ENCODE results near the gene SLC38A5.
A peak's percentile ranks its signal among the peaks of the same experiment; 100 is the strongest.

The SLC38A5 gene

GRCh38 chrX:48492293-48492910 lies 22.3 kb upstream of the SLC38A5 start:
- DNase-seq (ENCODE audit: insufficient read length, low spot score) (no peak), FAIRE-seq (no peak)

GRCh38 chrX:48491809-48492208 lies 21.7 kb upstream of the SLC38A5 start:
- FAIRE-seq: no peak

GRCh38 chrX:48490661-48491060 lies 20.6 kb upstream of the SLC38A5 start:
- DNase-seq (ENCODE audit: insufficient read length, low spot score): no peak
- no peak for FAIRE-seq

More at GRCh38 chrX:48491809-48492208, 21.7 kb upstream of the SLC38A5 start:
- no peak for DNase-seq (ENCODE audit: insufficient read length, low spot score)

GRCh38 chrX:48489892-48490291 lies 19.8 kb upstream of the SLC38A5 start:
- FAIRE-seq: no peak
- DNase-seq (ENCODE audit: insufficient read length, low spot score): no peak

- no peak for FAIRE-seq
Observed at GRCh38 chrX:48489296-48489695, 19.2 kb upstream of the SLC38A5 start.

GRCh38 chrX:48488034-48488433 lies 18.0 kb upstream of the SLC38A5 start:
- DNase-seq (ENCODE audit: insufficient read length, low spot score): no peak
- FAIRE-seq: no peak

More at GRCh38 chrX:48489296-48489695, 19.2 kb upstream of the SLC38A5 start:
- no peak for DNase-seq (ENCODE audit: insufficient read length, low spot score)

GRCh38 chrX:48487362-48487798 lies 17.3 kb upstream of the SLC38A5 start:
- FAIRE-seq: no peak
- no peak for DNase-seq (ENCODE audit: insufficient read length, low spot score)

GRCh38 chrX:48482526-48482925 lies 12.5 kb upstream of the SLC38A5 start:
- DNase-seq (ENCODE audit: insufficient read length, low spot score) (no peak), FAIRE-seq (no peak)

GRCh38 chrX:48480583-48480982 lies 10.5 kb upstream of the SLC38A5 start:
- DNase-seq (ENCODE audit: insufficient read length, low spot score): no peak
- FAIRE-seq: no peak

GRCh38 chrX:48480142-48480541 lies 10.1 kb upstream of the SLC38A5 start:
- DNase-seq (ENCODE audit: insufficient read length, low spot score) (no peak), FAIRE-seq (no peak)

- FAIRE-seq (no peak), DNase-seq (ENCODE audit: insufficient read length, low spot score) (no peak)
Observed at GRCh38 chrX:48478806-48479205, 8.7 kb upstream of the SLC38A5 start.

- FAIRE-seq (no peak), DNase-seq (ENCODE audit: insufficient read length, low spot score) (no peak)
Observed at GRCh38 chrX:48477960-48478755, 8.1 kb upstream of the SLC38A5 start.

GRCh38 chrX:48476919-48477318 lies 6.9 kb upstream of the SLC38A5 start:
- FAIRE-seq (peak; percentile 4), DNase-seq (ENCODE audit: insufficient read length, low spot score) (no peak)

- FAIRE-seq: peak; percentile 94
Observed at GRCh38 chrX:48475774-48476577, 5.9 kb upstream of the SLC38A5 start, which contains the start of gene FTSJ1. Gene FTSJ1 (plus strand): TSS chrX:48476199. CDS start chrX:48478048, 1,849 bp downstream.

GRCh38 chrX:48475296-48475695 lies 5.2 kb upstream of the SLC38A5 start:
- FAIRE-seq: no peak
- no peak for DNase-seq (ENCODE audit: insufficient read length, low spot score)

More at GRCh38 chrX:48475774-48476577, 5.9 kb upstream of the SLC38A5 start, which contains the start of gene FTSJ1:
- DNase-seq (ENCODE audit: insufficient read length, low spot score): peak; percentile 69

- DNase-seq (ENCODE audit: insufficient read length, low spot score) (no peak), FAIRE-seq (no peak)
Observed at GRCh38 chrX:48474581-48474980, 4.5 kb upstream of the SLC38A5 start.

- DNase-seq (ENCODE audit: insufficient read length, low spot score) (no peak), FAIRE-seq (peak; percentile 28)
Observed at GRCh38 chrX:48474127-48474526, 4.1 kb upstream of the SLC38A5 start.

GRCh38 chrX:48473704-48473990 lies 3.6 kb upstream of the SLC38A5 start:
- no peak for FAIRE-seq

GRCh38 chrX:48472851-48473703 lies 3.0 kb upstream of the SLC38A5 start:
- FAIRE-seq (no peak), DNase-seq (ENCODE audit: insufficient read length, low spot score) (no peak)

More at GRCh38 chrX:48473704-48473990, 3.6 kb upstream of the SLC38A5 start:
- no peak for DNase-seq (ENCODE audit: insufficient read length, low spot score)

GRCh38 chrX:48472225-48472624 lies 2.2 kb upstream of the SLC38A5 start:
- no peak for FAIRE-seq
- no peak for DNase-seq (ENCODE audit: insufficient read length, low spot score)
